Activated gamma-delta T cell (primary cell): ENCODE results near the gene DDX43.
A peak's percentile ranks its signal among the peaks of the same experiment; 100 is the strongest.
"Not testable (repeated sequence)": the region's sequence is repeated elsewhere in the genome, so short reads cannot be mapped to it uniquely, and the experiment has no call there.

Source experiments
- DNase-seq: peaks from one replicate; lab custom pipeline; 2025; lab: John Stamatoyannopoulos, UW
- total RNA-seq, 2 donors: gene quantifications; one replicate each; lab custom pipeline; 2026; lab: John Stamatoyannopoulos, UW

DDX43 gene
- 0.10 to 3.8 reads per million in 2 donors for total RNA-seq

DNA sequence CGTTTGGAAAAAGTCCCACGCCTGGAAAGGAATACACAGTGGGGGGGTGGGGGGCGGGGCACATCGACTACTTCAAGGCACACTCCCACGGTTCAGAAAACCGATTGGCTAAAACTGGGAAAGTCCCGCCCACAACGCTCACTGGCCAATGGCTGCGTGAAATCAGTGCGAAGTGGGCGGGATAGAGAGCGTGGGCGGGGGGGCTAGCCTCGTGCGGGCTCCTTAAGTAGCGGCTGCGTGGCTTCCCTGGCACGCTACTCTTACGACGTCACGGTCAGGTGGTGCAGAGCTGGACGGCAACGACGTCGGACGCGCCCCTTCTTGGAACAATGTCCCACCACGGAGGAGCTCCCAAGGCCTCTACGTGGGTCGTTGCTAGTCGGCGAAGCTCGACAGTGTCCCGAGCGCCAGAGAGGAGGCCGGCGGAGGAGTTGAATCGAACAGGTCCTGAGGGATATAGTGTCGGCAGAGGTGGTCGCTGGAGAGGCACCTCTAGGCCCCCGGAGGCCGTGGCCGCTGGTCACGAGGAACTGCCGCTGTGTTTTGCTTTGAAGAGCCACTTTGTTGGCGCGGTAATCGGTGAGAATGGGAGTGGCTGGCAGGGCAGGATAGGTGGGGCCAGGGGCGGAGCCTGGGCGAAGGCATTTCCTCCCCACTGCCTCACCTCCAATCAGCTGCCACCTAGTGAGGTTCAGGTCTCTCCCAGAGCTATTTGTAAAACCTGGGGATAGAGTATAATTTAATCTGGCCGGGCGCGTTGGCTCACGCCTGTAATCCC is at the start of gene DDX43:
TSS of gene DDX43 (plus strand) at position 252 of the 778 bp plus-strand sequence. CDS start at position 330, 78 bp downstream.
- DNase-seq = peak; percentile 9

GRCh38 chr6:73348550-73349204 is 46.0 kb upstream of the DDX43 start:
- no peak for DNase-seq

- DNase-seq = no peak
These were observed 45.3 kb upstream of the DDX43 start for GRCh38 chr6:73349311-73349710.

DNA sequence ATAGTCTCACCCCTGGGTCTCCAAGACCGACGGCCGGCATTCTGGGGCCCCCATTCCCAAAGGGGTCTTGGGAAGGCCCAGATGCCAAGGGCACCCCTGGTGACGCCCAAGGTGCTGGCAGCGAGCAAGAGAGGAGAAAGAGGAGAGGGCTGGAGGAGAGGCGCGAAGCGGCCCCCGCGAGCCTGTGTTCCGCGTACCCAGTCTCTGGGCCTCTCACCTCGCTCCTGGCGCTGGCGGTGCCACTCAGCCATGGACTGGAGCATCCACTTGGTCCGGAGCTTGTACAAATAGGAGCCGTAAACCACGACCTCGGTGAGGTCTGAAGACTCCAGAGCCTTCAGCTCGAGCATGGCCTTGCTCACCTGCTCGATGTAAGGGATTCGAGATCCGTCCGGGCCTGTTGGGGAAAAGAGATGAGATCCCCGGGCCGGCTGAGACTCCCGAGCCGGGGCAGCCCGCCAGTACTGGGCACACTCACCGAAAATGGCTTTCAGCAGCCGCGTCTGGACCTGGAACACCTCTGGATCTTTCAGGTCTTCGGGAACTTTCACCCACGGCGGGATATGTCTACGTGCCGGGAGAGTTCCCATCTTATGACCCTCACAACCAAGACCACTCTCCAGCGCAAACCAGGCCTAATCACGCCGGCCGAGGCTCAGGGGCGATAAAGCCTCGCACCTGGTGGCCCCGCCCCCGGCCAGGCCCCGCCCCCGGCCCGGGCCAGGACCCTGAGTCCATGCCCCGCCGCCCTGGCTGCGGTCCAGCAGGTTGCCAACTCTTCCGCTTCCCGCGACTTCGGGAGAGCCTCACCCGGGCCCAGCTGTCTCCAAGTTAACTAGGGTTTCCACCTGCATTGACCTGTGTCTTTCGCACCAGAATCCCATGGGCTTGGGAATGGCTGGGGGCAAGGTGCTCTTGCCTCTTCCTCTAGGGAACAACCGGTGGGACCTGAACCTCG is 40.7 kb upstream of the DDX43 start, which contains the start of gene DPPA5:
TSS of gene DPPA5 (minus strand) at position 641 of the 958 bp plus-strand sequence. CDS start at position 590, 51 bp downstream.
- DNase-seq = peak; percentile 8

DNA sequence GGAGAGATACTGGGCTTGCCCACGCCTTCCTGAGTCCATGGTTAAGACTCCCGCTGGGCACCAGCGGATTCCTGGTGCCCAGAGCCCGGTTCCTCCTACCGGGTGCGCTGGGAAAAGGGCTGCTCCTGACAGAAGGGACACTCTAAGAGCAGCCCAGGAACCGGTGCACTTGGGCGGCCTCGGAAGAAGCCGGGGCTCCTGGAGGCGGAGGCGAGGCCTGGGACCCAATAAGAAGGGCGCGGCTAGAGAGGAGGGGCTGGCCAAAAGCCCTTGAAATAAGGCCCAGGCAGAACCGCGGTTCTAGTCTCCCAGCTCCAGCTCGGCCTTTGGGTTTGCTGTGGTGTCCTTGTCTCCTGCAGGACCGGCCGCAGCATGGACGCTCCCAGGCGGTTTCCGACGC is 32.3 kb upstream of the DDX43 start, which contains the start of gene KHDC3L:
TSS of gene KHDC3L (plus strand) at position 301 of the 400 bp plus-strand sequence. CDS start at position 373, 72 bp downstream.
- DNase-seq = no peak

GRCh38 chr6:73362869-73363536 is 31.6 kb upstream of the DDX43 start:
- no peak for DNase-seq

GRCh38 chr6:73363537-73363875 is 31.1 kb upstream of the DDX43 start:
- DNase-seq = no peak

- DNase-seq = no peak
These were observed 30.5 kb upstream of the DDX43 start for GRCh38 chr6:73364121-73364520.

GRCh38 chr6:73364549-73364948 is 30.1 kb upstream of the DDX43 start:
- DNase-seq = no peak

- no peak for DNase-seq
These were observed 26.8 kb upstream of the DDX43 start for GRCh38 chr6:73367761-73368355.

- DNase-seq = no peak
These were observed 26.0 kb upstream of the DDX43 start for GRCh38 chr6:73368675-73369074.

- DNase-seq = no peak
These were observed 25.5 kb upstream of the DDX43 start for GRCh38 chr6:73369157-73369556.

DNA sequence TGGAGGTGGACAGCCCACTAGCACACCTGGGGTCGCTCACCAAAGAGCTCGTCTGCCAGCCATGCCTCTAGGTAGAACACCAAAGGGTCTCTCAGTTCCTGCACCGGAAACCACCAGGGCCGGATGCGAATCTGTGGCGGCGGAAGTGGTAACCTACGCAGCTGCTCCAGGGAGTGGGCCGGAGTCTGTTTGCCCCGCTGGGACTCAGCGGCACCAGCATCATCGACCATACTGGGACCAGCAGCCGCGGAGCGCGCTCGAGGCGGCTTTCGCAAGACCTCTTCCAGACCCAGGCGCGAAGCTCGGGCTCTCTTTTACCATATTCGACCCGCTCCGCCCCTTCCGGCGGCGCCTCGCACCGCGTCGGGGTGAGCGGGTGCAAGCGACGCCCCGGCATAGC is 25.1 kb upstream of the DDX43 start, which contains the start of gene OOEP:
TSS of gene OOEP (minus strand) at position 335 of the 400 bp plus-strand sequence. CDS start at position 230, 105 bp downstream.
- DNase-seq = no peak

DNA sequence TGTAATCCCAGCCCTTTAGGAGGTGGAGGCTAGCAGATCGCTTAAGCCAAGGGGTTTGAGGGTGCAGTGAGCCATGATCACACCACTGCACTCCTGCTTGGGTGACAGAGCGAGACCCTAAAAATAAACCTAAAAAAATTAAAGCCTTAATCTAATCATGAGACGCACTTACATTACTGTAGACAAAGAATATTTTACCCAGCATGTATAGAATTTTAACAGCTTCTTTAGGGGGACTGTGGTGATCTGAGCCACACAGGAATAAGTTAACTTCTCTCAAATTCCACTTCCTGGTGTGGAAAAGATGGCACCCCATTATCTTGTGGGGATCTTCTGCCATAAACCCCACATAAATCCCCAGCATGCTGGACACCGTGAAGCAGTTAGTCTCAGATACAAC is 22.6 kb upstream of the DDX43 start:
- DNase-seq = no peak

DNA sequence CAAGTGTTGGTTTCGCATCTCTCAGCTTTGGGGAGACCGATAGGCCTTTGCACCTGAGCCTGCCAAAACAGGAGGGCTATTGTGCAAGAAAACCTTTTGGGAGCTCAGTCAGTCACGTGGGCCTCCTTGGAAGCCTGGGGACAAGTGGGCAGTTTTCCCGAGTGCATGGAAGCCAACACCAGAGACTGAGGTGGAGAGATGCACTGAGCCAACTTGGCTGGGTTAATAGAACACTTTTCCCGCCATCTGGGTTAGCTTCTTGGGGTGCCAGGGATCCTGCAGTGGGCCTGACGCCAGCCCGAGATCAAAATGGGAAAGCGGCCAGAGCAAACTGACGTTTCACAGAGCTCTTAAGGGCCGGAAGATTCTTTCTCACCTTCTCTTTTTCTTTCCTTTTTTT is 22.1 kb upstream of the DDX43 start:
- DNase-seq = no peak

GRCh38 chr6:73375216-73375615 is 19.4 kb upstream of the DDX43 start:
- no peak for DNase-seq

GRCh38 chr6:73377225-73377624 is 17.4 kb upstream of the DDX43 start:
- no peak for DNase-seq

- DNase-seq = not testable (repeated sequence)
These were observed 13.1 kb upstream of the DDX43 start for GRCh38 chr6:73381531-73381930.

DNA sequence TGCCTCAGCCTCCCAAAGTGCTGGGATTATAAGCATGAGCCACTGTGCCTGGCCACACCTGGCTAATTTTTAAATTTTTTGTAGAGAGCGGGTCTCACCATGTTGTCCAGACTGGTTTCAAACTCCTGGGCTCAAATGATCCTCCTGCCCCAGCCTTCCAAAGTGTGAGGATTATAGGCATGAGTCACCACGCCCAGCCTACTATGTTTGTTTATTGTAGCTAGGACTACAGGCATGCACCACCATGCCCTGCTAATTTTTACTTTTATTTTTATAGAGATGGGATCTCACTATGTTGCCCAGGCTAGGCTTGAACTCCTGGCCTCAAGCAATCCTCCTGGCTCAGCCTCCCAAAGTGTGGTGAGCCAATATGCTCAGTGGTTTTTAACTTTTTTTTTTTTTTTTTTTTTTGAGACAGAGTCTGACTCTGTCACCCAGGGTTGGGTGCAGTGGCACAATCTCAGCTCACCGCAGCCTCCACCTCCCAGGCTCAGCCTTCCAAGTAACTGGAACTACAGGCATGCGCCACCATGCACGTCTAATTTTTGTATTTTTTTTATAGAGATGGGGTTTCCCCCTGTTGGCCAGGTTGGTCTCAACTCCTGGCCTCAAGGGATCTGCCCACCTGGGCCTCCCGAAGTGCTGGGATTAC is 12.0 kb upstream of the DDX43 start:
- DNase-seq = no peak

DNA sequence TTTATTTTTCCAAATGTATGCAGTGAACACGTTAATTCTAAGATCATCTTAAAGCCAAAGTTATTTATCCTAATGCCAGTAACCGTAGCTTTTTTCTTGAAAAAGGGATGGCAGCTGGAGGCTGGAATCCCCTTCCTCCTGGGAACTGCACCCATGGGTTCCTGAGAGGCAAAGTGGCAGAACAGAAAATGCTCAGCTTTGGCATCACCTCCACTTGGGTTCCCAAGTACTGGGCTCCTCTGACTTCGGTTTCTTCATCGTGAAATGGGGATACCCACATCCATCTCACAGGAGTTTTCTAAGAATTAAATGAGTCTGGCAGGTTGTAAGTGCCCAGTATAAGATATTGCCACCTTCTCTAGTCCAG is 6.2 kb upstream of the DDX43 start:
- DNase-seq = no peak
